ENCODE measurements around the gene PTRH1.
"Not testable (repeated sequence)": the region's sequence is repeated elsewhere in the genome, so short reads cannot be mapped to it uniquely, and the experiment has no call there.

Gene PTRH1, protein sequence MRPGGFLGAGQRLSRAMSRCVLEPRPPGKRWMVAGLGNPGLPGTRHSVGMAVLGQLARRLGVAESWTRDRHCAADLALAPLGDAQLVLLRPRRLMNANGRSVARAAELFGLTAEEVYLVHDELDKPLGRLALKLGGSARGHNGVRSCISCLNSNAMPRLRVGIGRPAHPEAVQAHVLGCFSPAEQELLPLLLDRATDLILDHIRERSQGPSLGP

DNA sequence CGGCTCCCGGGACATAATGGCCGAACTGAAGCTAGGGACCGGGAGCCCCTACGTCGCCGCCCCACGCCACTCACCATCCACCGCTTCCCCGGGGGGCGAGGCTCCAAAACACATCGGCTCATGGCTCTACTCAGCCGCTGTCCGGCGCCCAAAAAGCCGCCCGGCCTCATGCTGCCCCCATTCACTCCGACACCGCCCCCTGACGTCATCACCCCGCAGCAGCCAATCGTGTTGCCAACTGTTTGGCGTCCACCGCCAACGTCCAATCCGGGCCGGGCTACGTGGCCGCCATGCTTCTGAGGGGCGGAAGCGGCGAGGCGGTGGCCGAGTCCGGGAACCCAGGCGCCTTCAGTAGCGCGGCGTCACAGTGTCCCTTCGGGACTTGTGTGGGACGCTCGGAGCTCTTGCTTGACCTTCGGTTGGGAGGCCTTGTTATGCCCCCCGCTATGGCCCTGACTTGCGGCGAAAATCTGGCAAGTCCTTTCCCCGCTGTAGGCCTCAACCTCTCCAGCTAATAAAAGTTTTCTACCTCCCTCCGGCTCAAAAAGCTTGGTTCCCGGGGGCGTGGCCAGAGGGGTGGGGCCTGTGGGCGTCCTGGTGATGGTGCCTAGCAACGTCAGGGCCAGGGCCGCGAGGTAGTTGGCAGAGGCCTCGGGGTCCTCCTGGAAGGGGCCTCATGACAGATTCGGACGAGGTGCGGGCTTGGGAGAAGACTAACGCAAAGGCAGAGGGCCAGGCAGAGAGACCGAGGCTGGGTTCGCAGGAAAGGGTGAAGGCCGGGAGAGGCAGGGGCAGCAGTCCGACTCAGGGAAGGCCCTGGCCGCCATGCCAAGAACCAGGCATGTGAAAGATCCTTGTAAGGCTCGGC lies at the start of gene PTRH1, which contains the start of gene TTC16:
TSS of gene PTRH1 (minus strand) at position 194 of the 868 bp plus-strand sequence. CDS start at position 170, 24 bp downstream.
TSS of gene TTC16 (plus strand) at position 610 of the 868 bp plus-strand sequence. CDS start at position 677, 67 bp downstream.
- peak; percentile 96 for DNase-seq (ENCODE audit: low read depth)

GRCh38 chr9:127763918-127764384 lies 48.5 kb upstream of the PTRH1 start:
- DNase-seq (ENCODE audit: low read depth): no peak

DNA sequence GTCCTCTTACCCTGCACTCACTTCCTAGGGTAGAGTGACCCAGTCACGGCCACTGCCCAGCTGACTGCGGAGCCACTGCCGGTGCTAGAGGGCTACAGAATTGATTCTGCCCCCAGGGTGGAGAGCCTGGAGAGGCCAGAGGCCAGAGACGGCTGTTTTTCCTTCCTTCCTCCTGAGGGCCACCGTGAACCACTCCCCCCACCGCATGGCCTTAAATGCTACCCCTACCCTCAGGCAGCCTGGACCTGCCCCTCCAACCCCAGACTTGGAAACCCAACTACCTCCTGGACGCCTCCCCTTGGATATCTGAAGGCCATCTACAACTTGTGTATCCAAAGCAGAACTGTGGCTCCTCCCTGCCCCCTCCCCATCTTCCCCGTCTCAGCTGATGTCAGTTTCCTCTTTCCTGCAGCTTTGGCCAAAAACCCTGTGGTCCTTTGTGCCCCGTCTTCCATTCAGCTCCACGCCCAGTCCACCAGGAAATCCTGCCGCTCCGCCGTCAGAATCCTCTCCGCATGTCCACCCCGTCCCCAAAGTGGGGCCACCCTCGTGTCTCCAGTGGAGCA lies 46.7 kb upstream of the PTRH1 start:
- no peak for DNase-seq (ENCODE audit: low read depth)

GRCh38 chr9:127761491-127761956 lies 46.1 kb upstream of the PTRH1 start:
- no peak for DNase-seq (ENCODE audit: low read depth)

GRCh38 chr9:127761061-127761460 lies 45.6 kb upstream of the PTRH1 start:
- no peak for DNase-seq (ENCODE audit: low read depth)

DNA sequence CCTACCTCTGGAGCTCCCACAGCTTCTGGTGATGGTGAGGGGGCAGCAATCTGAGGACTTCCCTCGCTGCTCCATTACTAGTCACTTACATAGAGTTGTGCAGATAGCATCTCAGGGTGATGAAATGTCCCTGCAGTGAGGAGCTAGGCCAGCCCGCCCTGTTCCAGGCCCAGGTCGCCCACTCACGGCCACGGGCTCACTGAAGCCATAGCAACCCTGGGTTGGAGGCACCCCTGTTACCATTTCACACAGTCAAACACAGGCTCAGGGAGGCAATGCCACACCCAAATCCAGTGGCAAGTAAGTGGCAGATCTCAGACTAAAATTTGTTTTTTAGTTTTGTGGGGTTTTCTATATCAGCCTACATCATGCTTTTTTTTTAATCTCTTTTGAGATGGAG lies 43.4 kb upstream of the PTRH1 start:
- no peak for DNase-seq (ENCODE audit: low read depth)

GRCh38 chr9:127756776-127757175 lies 41.3 kb upstream of the PTRH1 start:
- DNase-seq (ENCODE audit: low read depth): not testable (repeated sequence)

DNA sequence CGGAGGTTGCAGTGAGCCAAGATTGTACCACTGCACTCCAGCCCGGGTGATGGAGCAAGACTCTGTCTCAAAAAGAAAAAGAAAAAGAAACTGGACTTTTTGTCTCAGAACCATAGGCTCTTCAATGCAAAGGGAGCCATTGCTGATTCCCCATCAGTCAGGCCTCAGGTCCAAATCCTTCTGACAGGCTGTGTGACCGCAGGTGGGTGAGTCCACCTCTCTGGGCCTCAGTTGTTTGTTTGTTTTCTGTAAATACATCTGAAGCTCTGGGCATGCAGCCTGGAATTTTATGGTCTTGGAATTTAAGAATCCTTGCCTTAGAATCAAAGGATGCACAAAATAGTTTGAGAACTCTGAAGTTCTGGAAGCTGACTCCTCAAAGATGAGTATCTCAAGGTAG lies 40.8 kb upstream of the PTRH1 start:
- no peak for DNase-seq (ENCODE audit: low read depth)

GRCh38 chr9:127755061-127756060 lies 39.9 kb upstream of the PTRH1 start:
- no peak for DNase-seq (ENCODE audit: low read depth)

- no peak for DNase-seq (ENCODE audit: low read depth)
Measured at GRCh38 chr9:127754099-127755060, 38.9 kb upstream of the PTRH1 start.

GRCh38 chr9:127753622-127754021 lies 38.2 kb upstream of the PTRH1 start:
- no peak for DNase-seq (ENCODE audit: low read depth)

GRCh38 chr9:127753148-127753547 lies 37.7 kb upstream of the PTRH1 start:
- DNase-seq (ENCODE audit: low read depth): no peak

GRCh38 chr9:127751269-127752054 lies 36.0 kb upstream of the PTRH1 start:
- no peak for DNase-seq (ENCODE audit: low read depth)

- DNase-seq (ENCODE audit: low read depth): no peak
Measured at GRCh38 chr9:127749090-127749787, 33.8 kb upstream of the PTRH1 start.

- no peak for DNase-seq (ENCODE audit: low read depth)
Measured at GRCh38 chr9:127746959-127747569, 31.6 kb upstream of the PTRH1 start.

- DNase-seq (ENCODE audit: low read depth): no peak
Measured at GRCh38 chr9:127744398-127745110, 29.1 kb upstream of the PTRH1 start.

DNA sequence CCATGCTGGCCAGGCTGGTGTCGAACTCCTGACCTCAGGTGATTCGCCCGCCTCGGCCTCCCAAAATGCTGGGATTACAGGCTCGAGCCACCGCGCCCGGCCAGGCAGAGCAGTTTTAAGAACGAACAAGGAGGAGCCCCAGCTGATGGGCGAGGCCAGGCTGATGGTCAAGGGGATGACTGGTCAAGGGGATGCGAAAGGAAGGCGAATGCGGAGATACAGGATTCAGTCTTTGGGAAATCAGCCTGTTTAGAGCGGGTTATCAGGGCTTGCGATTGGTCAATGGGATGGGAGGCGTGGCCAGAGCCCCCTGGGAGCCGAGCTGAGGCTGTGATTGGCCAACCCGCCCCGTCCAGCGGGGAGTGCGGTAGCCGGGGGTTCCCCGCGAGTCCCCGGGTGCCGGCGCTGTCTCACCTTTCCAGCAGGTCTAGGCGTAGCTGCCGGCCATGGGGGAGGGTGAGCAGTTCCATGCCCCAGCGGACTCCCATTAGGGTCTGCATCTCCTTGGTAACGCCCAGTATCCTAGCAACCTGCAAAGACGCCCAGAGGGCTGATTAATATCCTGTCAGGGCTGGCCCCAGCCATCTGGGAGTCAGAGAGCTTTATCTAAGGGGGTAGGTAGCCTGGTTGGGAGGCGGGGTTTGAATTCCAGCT lies 27.1 kb upstream of the PTRH1 start:
- no peak for DNase-seq (ENCODE audit: low read depth)

Measured in stimulated activated CD8-positive, alpha-beta memory T cell treated with anti-CD3 and anti-CD28 coated beads, Interleukin-15, amount 100 ng/mL, for 1 hour (primary cell).